Stimulated activated naive CD8-positive, alpha-beta T cell treated with anti-CD3 and anti-CD28 coated beads, Interleukin-15, Interleukin-2, amounts not matched to agents 100 U/mL and 50 U/mL, for 24 hours (primary cell): ENCODE measurements around the gene SLC22A17.

ENCODE experiments used
- ATAC-seq: fragments of 150-1000 bp; cut with Tn5 transposase; one replicate; pipeline ENCODE4 v1.10.0; 2021
- DNase-seq: peaks from one replicate; pipeline ENCODE4 v3.0.0; 2021

SLC22A17 gene

GRCh38 chr14:23361763-23362162 is 9.1 kb upstream of the SLC22A17 start:
- ATAC-seq (no peak), DNase-seq (no peak)

DNA sequence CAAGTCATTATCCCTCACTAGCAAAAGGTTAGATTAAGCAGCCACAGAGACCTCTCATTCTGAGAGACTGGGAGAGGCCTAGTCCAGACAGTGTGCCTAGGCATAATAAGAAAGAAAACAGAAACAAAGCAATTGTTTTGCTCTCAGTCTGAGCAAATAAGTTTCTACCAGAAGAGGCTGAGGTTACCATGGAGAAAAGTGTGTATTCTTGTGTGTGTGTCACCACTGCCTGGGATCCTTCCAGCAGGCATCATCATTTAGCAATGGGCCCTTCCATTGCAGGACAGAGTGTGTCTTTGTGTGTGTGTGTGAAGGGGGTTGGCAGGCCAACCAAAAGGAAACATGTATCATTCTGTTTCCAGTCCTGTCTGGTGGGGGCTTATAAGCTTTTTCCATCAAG is 8.6 kb upstream of the SLC22A17 start:
- no peak for DNase-seq
- peak; percentile 21 for ATAC-seq

GRCh38 chr14:23360496-23360895 is 7.8 kb upstream of the SLC22A17 start:
- no peak for DNase-seq
- no peak for ATAC-seq

DNA sequence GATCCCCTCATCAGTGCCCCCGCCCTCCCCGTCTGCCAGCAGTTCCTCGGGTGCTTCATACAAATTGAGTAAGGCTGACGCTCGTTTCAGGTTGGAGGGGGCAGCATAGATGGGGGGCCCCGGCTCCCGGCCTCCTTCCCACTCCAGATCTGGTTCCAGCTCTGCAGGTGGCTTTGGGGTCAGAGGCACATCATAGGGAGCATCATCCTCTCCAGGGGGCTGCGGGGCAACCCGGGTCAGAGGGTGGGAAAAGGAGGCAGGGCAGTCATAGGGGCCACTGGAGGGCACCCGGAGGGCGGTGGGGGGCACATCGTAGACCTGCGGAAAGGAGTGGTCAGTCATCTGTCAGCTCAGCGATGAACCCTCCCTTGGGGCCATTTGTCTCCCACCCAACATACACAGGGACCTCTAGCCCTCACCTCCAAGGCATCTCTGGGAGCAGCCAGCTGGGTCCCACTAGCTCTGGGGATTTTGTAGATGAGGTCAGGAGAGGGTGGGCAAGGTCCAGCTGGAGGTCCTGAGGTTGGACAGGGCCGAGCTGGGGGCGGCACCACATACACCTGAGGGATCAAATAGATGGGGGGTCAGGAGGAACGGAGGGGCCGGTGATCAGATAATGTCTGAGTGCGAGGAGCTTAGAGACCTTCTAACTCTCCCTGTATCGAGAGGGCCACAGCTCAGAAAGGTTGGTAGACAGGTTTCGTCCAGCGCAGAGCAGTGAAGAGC is 7.2 kb upstream of the SLC22A17 start:
- no peak for DNase-seq
- ATAC-seq, result no peak

DNA sequence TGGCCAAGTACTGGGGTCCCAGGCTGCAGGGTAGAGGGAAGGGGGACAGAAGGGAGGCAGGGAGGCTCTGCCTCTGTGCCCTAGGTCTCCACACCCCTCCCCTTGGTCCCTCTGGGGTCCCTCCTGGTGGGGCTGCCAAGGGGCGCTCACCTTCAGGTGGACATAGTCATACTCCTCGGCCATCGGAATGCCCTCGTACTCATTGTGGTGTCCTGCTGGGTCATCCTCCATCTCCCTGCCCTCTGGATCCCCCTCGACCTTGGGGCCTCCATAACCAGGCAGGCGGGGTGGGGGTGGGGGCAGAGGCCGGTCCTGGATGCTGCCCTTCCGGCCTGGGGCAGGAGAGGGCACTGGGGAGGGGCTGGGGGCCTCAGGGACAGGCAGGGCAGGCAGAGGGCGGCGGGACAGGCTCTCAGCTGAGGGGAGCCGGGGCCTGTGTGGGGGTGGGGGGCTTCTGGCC is 6.5 kb upstream of the SLC22A17 start:
- ATAC-seq (no peak), DNase-seq (no peak)

GRCh38 chr14:23358553-23359166 is 6.0 kb upstream of the SLC22A17 start:
- ATAC-seq, result no peak

DNA sequence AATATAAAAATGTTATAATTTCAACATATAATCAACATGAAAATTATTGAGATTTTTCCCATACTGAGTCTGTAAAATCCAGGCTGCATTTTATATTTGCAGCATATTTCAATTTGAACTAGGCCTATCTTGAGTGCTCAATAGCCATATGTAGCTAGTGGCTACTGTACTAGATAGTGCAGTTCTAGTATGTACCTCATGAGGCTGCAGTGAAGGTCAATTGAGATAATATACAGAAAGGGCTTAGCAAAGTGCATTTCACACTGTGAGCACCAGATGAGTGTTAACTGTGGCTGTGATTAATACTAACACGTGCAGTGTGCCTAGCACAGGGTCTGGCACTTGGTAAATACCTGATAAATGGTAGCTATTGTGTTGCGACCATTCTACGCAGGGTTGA is 5.4 kb upstream of the SLC22A17 start:
- ATAC-seq, result no peak

More at GRCh38 chr14:23358553-23359166, 6.0 kb upstream of the SLC22A17 start:
- DNase-seq, result no peak

GRCh38 chr14:23357261-23357660 is 4.6 kb upstream of the SLC22A17 start:
- no peak for ATAC-seq
- no peak for DNase-seq

More for the DNA sequence above, 5.4 kb upstream of the SLC22A17 start:
- no peak for DNase-seq

GRCh38 chr14:23356662-23357061 is 4.0 kb upstream of the SLC22A17 start:
- DNase-seq, result no peak
- ATAC-seq, result no peak

- ATAC-seq, result no peak
- no peak for DNase-seq
Measured at GRCh38 chr14:23355871-23356435, 3.3 kb upstream of the SLC22A17 start.

- no peak for DNase-seq
Measured at GRCh38 chr14:23354990-23355389, 2.3 kb upstream of the SLC22A17 start.

GRCh38 chr14:23353433-23353780 is 720 bp upstream of the SLC22A17 start:
- ATAC-seq (no peak), DNase-seq (no peak)

More at GRCh38 chr14:23354990-23355389, 2.3 kb upstream of the SLC22A17 start:
- ATAC-seq, result no peak

- ATAC-seq (no peak), DNase-seq (peak; percentile 11)
Measured at GRCh38 chr14:23351681-23352505, 794 bp downstream of the SLC22A17 start.

GRCh38 chr14:23349156-23349845 is 3.4 kb downstream of the SLC22A17 start:
- ATAC-seq (no peak), DNase-seq (no peak)

GRCh38 chr14:23348297-23348655 is 4.4 kb downstream of the SLC22A17 start:
- ATAC-seq, result no peak
- DNase-seq, result no peak

DNA sequence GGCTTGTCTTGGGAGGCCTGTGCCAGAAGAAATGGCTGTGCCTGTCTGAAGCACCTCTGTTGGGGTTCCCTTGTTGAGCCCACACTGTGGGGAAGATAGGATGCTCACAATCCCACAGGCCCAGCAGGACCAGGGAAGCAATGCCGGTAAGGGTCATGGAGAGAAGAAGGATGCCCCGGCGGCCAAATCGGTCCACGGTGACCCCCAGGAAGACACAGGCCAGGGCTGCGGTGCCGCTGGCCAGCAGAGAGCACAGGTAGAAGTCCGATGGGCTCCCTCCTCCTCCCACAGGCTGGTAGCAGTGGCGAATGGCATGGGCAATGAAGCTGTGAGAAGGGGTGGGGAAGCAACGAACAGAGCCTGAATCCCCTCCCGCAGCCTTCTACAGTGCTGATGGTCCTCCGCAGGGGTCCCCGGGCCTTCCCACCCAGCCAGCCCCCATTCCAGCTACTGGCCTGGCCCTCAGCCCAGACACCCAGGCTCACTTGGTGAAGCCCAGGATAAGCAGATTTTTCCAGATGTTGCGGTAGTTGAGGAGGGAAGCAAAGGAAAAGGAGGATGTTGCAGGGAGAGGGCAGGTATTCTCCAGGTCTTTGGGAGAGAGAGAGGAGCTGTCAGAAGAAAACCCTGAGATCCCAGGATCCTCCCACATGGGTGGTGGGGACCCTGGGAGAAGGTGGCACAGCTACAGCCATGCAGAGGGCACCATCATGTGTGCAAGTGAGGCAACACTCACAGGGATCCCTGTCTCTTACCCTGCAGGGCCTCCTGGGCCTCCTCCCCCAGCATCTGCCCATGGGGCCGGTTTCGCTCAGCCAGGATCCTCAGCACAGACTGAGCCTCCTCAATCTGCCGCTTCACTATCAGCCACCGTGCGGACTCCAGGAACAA is 5.0 kb downstream of the SLC22A17 start:
- no peak for ATAC-seq
- DNase-seq, result no peak

GRCh38 chr14:23346693-23347405 is 5.8 kb downstream of the SLC22A17 start:
- ATAC-seq, result no peak

GRCh38 chr14:23345987-23346692 is 6.5 kb downstream of the SLC22A17 start:
- ATAC-seq (no peak), DNase-seq (no peak)

More at GRCh38 chr14:23346693-23347405, 5.8 kb downstream of the SLC22A17 start:
- no peak for DNase-seq

DNA sequence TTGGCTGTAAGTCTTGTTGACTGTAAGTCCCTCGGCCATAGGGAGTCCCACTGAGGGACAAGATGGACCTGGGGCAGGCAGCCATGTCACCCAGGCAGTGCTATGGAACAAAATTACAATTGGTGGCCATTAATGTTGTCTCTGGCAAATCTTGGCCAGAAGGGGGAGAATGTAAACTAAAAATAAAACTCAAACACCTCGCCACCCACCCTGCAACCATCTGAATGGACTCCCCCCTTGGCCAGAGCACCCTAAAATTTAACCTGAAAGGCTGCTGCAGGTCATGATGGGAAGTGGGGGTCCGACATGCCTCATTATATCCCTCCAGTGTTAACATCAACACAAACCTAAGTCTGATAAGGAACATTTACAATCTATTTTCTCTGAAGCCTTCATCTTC is 8.2 kb downstream of the SLC22A17 start:
- no peak for ATAC-seq

More for the DNA sequence above, 8.2 kb downstream of the SLC22A17 start:
- DNase-seq, result no peak
